GM23338 (cell line): ENCODE results near the gene TSPYL2. TPM values are rescaled to one million over a fixed set of nuclear protein-coding genes. Genes with fewer than 3 reads are reported as not detected.

Source experiments
- ATAC-seq: fragments of 200-7000 bp; cut with Tn5 transposase; 3 replicates; pipeline ENCODE4 v1.9.1; 2020
- DNase-seq: peaks from one replicate; pipeline ENCODE4 v3.0.0-alpha.2; 2015; ENCODE audit warnings: low spot score
- H2AFZ ChIP-seq: fragments of 200-600 bp; sonication (generic); 2 replicates; pipeline ENCODE4 v1.8.0; 2016; ENCODE audit warnings: antibody characterized with exemption, mild to moderate bottlenecking, moderate library complexity
- H3F3A ChIP-seq: fragments of 200-600 bp; sonication (generic); replicated peaks from 2 replicates; pipeline ENCODE4 v1.8.0; 2017; ENCODE audit warnings: antibody characterized with exemption, mixed run types, low read depth
- H3K27ac ChIP-seq: fragments of 200-600 bp; sonication (generic); 2 replicates; pipeline ENCODE4 v1.6.1; 2016; ENCODE audit warnings: low read depth
- H3K27me3 ChIP-seq: fragments of 200-600 bp; sonication (generic); 2 replicates; pipeline ENCODE4 v1.8.0; 2016; ENCODE audit warnings: mild to moderate bottlenecking, mixed run types, moderate library complexity; ENCODE audit not compliant: insufficient read depth
- H3K36me3 ChIP-seq: fragments of 200-600 bp; sonication (generic); 2 replicates; pipeline ENCODE4 v1.8.0; 2016; ENCODE audit warnings: mild to moderate bottlenecking; ENCODE audit not compliant: insufficient read depth
- H3K4me1 ChIP-seq: fragments of 200-600 bp; sonication (generic); 2 replicates; pipeline ENCODE4 v1.8.0; 2016; ENCODE audit warnings: mild to moderate bottlenecking, moderate library complexity; ENCODE audit not compliant: insufficient read depth
- H3K4me2 ChIP-seq: fragments of 200-600 bp; sonication (generic); 2 replicates; pipeline ENCODE4 v1.7.1; 2017; ENCODE audit warnings: mixed run types
- H3K4me3 ChIP-seq: fragments of 200-600 bp; sonication (generic); 2 replicates; pipeline ENCODE4 v1.6.1; 2016; ENCODE audit warnings: mixed run types
- H3K79me2 ChIP-seq: fragments of 200-600 bp; sonication (generic); replicated peaks from 2 replicates; pipeline ENCODE4 v1.8.0; 2017; ENCODE audit warnings: mild to moderate bottlenecking; ENCODE audit not compliant: insufficient read depth
- H3K9me2 ChIP-seq: fragments of 200-600 bp; sonication (generic); 2 replicates; pipeline ENCODE4 v1.8.0; 2017; ENCODE audit not compliant: insufficient read depth
- H4K20me1 ChIP-seq: fragments of 200-600 bp; sonication (generic); replicated peaks from 2 replicates; pipeline ENCODE4 v1.8.0; 2017; ENCODE audit warnings: mild to moderate bottlenecking; ENCODE audit not compliant: insufficient read depth
- H3K27ac Mint-ChIP-seq: 2 replicates; pipeline ENCODE4 v1.8.0; 2020; ENCODE audit warnings: inconsistent platforms, mild to moderate bottlenecking, moderate library complexity, mixed read lengths
- H3K27me3 Mint-ChIP-seq: 3 replicates; pipeline ENCODE4 v1.8.0; 2022; ENCODE audit warnings: low read depth, mild to moderate bottlenecking, moderate library complexity, mixed read lengths, inconsistent platforms; ENCODE audit not compliant: insufficient read depth, poor library complexity
- H3K36me3 Mint-ChIP-seq: 3 replicates; pipeline ENCODE4 v1.8.0; 2021; ENCODE audit warnings: low read depth, mild to moderate bottlenecking, inconsistent platforms, moderate library complexity, mixed read lengths
- H3K4me1 Mint-ChIP-seq: 3 replicates; pipeline ENCODE4 v1.8.0; 2020; ENCODE audit warnings: mild to moderate bottlenecking, inconsistent platforms, mixed read lengths
- H3K4me3 Mint-ChIP-seq: 3 replicates; pipeline ENCODE4 v1.8.0; 2021; ENCODE audit warnings: moderate library complexity, mild to moderate bottlenecking, inconsistent platforms, mixed read lengths
- H3K9me3 Mint-ChIP-seq: 3 replicates; pipeline ENCODE4 v1.8.0; 2020; ENCODE audit warnings: moderate library complexity, mild to moderate bottlenecking, inconsistent platforms, mixed read lengths
- CREB1 ChIP-seq: fragments of 250-450 bp; sonication (Bioruptor Pico); IDR thresholded peaks from 2 replicates; pipeline ENCODE4 v1.5.0; 2020; ENCODE audit warnings: low read depth, mild to moderate bottlenecking, moderate library complexity
- EZH2 ChIP-seq: fragments of 200-600 bp; sonication (generic); IDR thresholded peaks from one replicate; pipeline ENCODE4 v1.8.0; 2017; ENCODE audit warnings: antibody characterized with exemption, mild to moderate bottlenecking, low read depth; ENCODE audit not compliant: unreplicated experiment
- EZH2phosphoT487 ChIP-seq: fragments of 200-600 bp; sonication (generic); IDR thresholded peaks from one replicate; pipeline ENCODE4 v1.8.1; 2018; ENCODE audit warnings: antibody characterized with exemption; ENCODE audit not compliant: unreplicated experiment
- JUNB ChIP-seq: IDR thresholded peaks from one replicate; pipeline ENCODE4 v1.6.1; 2016; ENCODE audit warnings: antibody characterized with exemption; ENCODE audit not compliant: unreplicated experiment
- NANOG ChIP-seq: IDR thresholded peaks from 2 replicates; pipeline ENCODE4 v1.6.1; 2016; ENCODE audit warnings: antibody characterized with exemption, borderline replicate concordance
- POLR2AphosphoS5 ChIP-seq: IDR thresholded peaks from 2 replicates; pipeline ENCODE4 v1.6.1; 2016; ENCODE audit warnings: antibody characterized with exemption, low read depth
- REST ChIP-seq: IDR thresholded peaks from one replicate; pipeline ENCODE4 v1.6.1; 2018; ENCODE audit warnings: antibody characterized with exemption; ENCODE audit not compliant: unreplicated experiment
- STAT1 ChIP-seq: IDR thresholded peaks from one replicate; pipeline ENCODE4 v1.6.1; 2016; ENCODE audit warnings: antibody characterized with exemption; ENCODE audit not compliant: unreplicated experiment
- ZNF114 ChIP-seq: fragments of 250-450 bp; sonication (Bioruptor Pico); IDR thresholded peaks from 2 replicates; pipeline ENCODE4 v1.5.0; 2020; ENCODE audit warnings: mild to moderate bottlenecking, moderate library complexity
- ZNF331 ChIP-seq: fragments of 250-450 bp; sonication (Bioruptor Pico); IDR thresholded peaks from 2 replicates; pipeline ENCODE4 v1.5.0; 2020; ENCODE audit warnings: low read depth, mild to moderate bottlenecking, moderate library complexity
- polyA plus RNA-seq: library from polyadenylated mRNA; unstranded; fragments of >200 nt; fragmentation: Nextera tagmentation; extraction: Ambion mirVana; gene quantifications from 2 replicates; pipeline ENCODE4 v1.2.1, GENCODE V29; 2016
- total RNA-seq: library from RNA; depleted of rRNA; stranded (reverse); fragments of >200 nt; shearing (Covaris generic); gene quantifications from 2 replicates; pipeline ENCODE4 v1.2.3, GENCODE V29; 2014
- TF ChIP-seq, protein P1 (sequence below), 2 experiments: fragments of 200-600 bp in 1 of 2; sonication (generic) in 1 of 2; conservative IDR thresholded peaks; 2 replicates each; pipeline versions ENCODE4 v1.5.1 to v1.6.1; 2016 to 2017; ENCODE audit warnings: antibody characterized with exemption in 2 of 2, low read depth in 2 of 2, mild to moderate bottlenecking in 2 of 2, moderate library complexity in 1 of 2
- TF ChIP-seq, protein P2 (sequence below): fragments of 250-450 bp; sonication (Bioruptor Pico); IDR thresholded peaks from 2 replicates; pipeline ENCODE4 v1.5.0; 2020; ENCODE audit warnings: mild to moderate bottlenecking, moderate library complexity
- TF ChIP-seq, protein P3 (sequence below): IDR thresholded peaks from 2 replicates; pipeline ENCODE4 v1.6.1; 2016; ENCODE audit warnings: antibody characterized with exemption

The TSPYL2 gene
- total and polyA plus RNA-seq, 2 experiments from 2014 or later = 13.4 TPM

DNA sequence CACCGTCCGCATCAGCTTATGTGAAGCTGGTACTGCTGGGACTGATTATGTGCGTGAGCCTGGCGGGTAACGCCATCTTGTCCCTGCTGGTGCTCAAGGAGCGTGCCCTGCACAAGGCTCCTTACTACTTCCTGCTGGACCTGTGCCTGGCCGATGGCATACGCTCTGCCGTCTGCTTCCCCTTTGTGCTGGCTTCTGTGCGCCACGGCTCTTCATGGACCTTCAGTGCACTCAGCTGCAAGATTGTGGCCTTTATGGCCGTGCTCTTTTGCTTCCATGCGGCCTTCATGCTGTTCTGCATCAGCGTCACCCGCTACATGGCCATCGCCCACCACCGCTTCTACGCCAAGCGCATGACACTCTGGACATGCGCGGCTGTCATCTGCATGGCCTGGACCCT is 5.5 kb upstream of the TSPYL2 start:
- peaks cover 14% of the 10 kb centered on the region for H3K27me3 Mint-ChIP-seq
- ATAC-seq (no peak), DNase-seq (no peak)
- no peak overlapping the region for H3K4me3 Mint-ChIP-seq
- Histone ChIP-seq H2AFZ (no peak overlapping the region), H3K36me3 (no peaks in the 10 kb centered on the region), H4K20me1 (no peaks in the 10 kb centered on the region), H3K27ac (no peak overlapping the region), H3K4me3 (no peak overlapping the region), H3K27me3 (peaks cover 8% of the 10 kb centered on the region; the same call in 1 of the 2 replicates), H3F3A (no peaks in the 10 kb centered on the region; the same call in 1 of the 2 replicates), H3K9me2 (no peaks in the 10 kb centered on the region), H3K4me2 (no peak overlapping the region), H3K79me2 (no peaks in the 10 kb centered on the region), H3K4me1 (peaks cover 14% of the 10 kb centered on the region)
- H3K27ac Mint-ChIP-seq = no peak overlapping the region
- TF ChIP-seq EZH2 (no peak), POLR2AphosphoS5 (no peak), NANOG (no peak), REST (no peak), JUNB (no peak), EZH2phosphoT487 (no peak), STAT1 (no peak), CREB1 (CRISPR knock-in tag) (no peak), ZNF331 (CRISPR knock-in tag) (no peak), ZNF114 (CRISPR knock-in tag) (no peak)
- TF ChIP-seq, protein P1, sequence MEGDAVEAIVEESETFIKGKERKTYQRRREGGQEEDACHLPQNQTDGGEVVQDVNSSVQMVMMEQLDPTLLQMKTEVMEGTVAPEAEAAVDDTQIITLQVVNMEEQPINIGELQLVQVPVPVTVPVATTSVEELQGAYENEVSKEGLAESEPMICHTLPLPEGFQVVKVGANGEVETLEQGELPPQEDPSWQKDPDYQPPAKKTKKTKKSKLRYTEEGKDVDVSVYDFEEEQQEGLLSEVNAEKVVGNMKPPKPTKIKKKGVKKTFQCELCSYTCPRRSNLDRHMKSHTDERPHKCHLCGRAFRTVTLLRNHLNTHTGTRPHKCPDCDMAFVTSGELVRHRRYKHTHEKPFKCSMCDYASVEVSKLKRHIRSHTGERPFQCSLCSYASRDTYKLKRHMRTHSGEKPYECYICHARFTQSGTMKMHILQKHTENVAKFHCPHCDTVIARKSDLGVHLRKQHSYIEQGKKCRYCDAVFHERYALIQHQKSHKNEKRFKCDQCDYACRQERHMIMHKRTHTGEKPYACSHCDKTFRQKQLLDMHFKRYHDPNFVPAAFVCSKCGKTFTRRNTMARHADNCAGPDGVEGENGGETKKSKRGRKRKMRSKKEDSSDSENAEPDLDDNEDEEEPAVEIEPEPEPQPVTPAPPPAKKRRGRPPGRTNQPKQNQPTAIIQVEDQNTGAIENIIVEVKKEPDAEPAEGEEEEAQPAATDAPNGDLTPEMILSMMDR (conservative IDR thresholded peaks at IDR 0.05; ENCODE audit: low read depth in 2 of 2) = no peak
- TF ChIP-seq, protein P2, sequence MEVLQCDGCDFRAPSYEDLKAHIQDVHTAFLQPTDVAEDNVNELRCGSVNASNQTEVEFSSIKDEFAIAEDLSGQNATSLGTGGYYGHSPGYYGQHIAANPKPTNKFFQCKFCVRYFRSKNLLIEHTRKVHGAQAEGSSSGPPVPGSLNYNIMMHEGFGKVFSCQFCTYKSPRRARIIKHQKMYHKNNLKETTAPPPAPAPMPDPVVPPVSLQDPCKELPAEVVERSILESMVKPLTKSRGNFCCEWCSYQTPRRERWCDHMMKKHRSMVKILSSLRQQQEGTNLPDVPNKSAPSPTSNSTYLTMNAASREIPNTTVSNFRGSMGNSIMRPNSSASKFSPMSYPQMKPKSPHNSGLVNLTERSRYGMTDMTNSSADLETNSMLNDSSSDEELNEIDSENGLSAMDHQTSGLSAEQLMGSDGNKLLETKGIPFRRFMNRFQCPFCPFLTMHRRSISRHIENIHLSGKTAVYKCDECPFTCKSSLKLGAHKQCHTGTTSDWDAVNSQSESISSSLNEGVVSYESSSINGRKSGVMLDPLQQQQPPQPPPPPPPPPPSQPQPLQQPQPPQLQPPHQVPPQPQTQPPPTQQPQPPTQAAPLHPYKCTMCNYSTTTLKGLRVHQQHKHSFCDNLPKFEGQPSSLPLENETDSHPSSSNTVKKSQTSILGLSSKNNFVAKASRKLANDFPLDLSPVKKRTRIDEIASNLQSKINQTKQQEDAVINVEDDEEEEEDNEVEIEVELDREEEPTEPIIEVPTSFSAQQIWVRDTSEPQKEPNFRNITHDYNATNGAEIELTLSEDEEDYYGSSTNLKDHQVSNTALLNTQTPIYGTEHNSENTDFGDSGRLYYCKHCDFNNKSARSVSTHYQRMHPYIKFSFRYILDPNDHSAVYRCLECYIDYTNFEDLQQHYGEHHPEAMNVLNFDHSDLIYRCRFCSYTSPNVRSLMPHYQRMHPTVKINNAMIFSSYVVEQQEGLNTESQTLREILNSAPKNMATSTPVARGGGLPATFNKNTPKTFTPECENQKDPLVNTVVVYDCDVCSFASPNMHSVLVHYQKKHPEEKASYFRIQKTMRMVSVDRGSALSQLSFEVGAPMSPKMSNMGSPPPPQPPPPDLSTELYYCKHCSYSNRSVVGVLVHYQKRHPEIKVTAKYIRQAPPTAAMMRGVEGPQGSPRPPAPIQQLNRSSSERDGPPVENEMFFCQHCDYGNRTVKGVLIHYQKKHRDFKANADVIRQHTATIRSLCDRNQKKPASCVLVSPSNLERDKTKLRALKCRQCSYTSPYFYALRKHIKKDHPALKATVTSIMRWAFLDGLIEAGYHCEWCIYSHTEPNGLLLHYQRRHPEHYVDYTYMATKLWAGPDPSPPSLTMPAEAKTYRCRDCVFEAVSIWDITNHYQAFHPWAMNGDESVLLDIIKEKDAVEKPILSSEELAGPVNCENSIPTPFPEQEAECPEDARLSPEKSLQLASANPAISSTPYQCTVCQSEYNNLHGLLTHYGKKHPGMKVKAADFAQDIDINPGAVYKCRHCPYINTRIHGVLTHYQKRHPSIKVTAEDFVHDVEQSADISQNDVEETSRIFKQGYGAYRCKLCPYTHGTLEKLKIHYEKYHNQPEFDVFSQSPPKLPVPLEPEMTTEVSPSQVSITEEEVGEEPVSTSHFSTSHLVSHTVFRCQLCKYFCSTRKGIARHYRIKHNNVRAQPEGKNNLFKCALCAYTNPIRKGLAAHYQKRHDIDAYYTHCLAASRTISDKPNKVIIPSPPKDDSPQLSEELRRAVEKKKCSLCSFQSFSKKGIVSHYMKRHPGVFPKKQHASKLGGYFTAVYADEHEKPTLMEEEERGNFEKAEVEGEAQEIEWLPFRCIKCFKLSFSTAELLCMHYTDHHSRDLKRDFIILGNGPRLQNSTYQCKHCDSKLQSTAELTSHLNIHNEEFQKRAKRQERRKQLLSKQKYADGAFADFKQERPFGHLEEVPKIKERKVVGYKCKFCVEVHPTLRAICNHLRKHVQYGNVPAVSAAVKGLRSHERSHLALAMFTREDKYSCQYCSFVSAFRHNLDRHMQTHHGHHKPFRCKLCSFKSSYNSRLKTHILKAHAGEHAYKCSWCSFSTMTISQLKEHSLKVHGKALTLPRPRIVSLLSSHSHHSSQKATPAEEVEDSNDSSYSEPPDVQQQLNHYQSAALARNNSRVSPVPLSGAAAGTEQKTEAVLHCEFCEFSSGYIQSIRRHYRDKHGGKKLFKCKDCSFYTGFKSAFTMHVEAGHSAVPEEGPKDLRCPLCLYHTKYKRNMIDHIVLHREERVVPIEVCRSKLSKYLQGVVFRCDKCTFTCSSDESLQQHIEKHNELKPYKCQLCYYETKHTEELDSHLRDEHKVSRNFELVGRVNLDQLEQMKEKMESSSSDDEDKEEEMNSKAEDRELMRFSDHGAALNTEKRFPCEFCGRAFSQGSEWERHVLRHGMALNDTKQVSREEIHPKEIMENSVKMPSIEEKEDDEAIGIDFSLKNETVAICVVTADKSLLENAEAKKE = no peak
- TF ChIP-seq, protein P3, sequence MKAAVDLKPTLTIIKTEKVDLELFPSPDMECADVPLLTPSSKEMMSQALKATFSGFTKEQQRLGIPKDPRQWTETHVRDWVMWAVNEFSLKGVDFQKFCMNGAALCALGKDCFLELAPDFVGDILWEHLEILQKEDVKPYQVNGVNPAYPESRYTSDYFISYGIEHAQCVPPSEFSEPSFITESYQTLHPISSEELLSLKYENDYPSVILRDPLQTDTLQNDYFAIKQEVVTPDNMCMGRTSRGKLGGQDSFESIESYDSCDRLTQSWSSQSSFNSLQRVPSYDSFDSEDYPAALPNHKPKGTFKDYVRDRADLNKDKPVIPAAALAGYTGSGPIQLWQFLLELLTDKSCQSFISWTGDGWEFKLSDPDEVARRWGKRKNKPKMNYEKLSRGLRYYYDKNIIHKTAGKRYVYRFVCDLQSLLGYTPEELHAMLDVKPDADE = no peak
- peaks cover 25% of the 10 kb centered on the region for H3K4me1 Mint-ChIP-seq
- no peaks in the 10 kb centered on the region for H3K36me3 Mint-ChIP-seq
- H3K9me3 Mint-ChIP-seq = no peaks in the 10 kb centered on the region
